GM19438 (cell line): ENCODE results near the gene ABCB8.

Experiments used
- ATAC-seq: cut with Tn5 transposase; IDR thresholded peaks from one replicate; pipeline ENCODE4 v1.9.1; 2021; ENCODE audit warnings: low read depth; ENCODE audit not compliant: unreplicated experiment

ABCB8 gene

DNA sequence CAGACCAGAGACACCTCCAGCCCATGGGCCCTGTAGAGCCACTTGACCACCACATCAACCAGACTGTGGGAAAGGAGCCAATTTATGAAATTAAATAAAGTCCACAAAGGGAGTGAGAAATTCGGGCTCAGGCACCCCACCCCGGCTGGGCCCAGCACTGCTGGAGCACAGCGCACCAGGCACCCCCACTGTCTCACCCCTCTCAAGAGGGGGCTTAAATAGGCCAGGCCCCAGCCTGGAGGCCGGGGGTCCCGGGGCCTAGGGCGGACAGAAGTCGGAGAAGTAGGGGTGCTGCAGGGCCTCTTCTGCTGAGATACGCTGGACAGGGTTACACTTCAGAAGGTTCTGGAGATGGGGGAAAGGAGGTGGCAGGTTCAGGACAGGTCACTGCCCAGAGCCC lies 25.5 kb downstream of the ABCB8 start:
- ATAC-seq, result no peak

DNA sequence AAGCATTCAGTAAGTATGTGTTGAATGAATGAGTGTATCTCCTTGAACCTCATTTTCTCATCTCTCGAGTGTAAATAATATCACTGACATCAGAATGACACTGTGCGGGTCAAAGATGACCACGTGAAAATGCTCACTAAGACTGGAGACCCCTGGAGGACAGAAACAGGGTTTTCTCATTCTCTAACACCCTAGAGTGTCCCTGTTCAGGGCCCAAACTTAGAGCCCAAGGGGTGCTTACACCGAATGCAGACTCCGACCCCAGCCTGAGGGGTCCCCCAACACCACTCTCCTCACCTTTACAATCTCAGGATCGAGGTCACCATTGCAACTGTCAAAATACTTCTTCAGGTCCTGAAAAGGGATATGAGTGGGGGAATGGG lies 28.0 kb downstream of the ABCB8 start:
- no peak for ATAC-seq

DNA sequence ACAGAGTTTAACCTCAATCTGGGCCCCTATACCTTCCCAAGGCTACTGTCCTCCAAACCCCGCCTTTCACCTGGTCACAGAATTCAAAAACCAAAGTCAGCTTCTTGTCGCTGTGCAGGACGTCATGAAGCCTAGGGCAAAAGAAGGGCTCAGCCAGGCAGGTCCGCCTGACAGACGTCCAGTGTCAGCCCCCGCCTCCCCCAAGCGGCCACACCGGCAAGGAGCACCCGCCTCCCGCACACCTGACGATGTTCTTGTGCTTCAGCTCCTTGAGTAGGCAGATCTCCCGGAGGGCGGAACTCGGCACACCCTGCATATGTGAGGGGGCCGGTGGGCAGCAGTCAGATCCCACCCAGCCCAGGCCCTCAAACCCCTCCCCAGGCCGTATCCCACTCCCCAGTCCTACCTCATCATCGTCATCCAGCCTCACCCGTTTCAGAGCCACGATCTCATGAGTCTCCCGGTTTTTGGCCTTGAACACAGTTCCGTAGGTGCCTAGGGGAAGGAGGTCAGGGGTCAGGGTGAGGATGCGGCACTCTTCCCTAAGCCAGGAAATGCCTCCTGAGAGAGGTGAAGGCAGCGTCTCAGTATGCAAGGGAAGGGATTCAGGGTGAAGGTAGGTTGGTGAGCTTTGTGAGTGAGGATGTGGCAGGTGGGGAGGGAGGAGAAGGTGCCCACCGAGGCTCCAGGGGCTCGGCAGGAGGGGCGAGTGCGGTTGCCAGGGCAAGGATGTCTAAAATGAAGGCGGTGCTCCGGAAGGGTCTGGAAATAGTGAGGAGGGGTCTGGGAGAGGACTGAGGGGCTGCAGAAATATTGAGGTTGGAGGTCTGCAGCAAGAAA lies 28.6 kb downstream of the ABCB8 start:
- ATAC-seq, result no peak

DNA sequence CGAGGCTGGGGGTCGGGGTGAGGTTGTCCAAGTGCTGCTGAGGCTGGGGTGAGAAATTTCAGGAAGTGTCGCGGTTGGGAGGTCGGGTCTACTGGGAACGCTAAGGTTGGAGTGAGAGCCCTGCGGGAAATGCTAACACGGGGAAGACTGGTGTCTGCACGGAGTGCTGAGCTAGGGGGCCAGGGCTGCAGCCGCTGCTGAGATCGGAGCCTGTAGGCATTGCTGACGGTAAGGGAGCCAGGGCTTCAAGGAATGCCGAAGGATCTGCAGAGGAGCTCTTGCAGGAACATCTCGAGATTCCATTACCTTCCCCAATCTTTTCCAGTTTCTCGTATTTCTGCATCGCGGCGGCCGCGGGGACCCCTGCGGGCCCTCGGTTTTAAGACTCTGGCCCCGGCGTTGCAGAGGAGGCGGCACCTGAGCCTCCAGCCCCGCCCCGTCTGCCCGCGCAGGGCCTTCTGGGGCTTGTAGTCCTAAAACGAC lies 29.3 kb downstream of the ABCB8 start, which contains the start of gene CDK5:
CDK5 (minus strand) TSS at position 392 of the 483 bp plus-strand sequence; CDS start at position 343, 49 bp downstream.
- ATAC-seq, result peak; percentile 11

DNA sequence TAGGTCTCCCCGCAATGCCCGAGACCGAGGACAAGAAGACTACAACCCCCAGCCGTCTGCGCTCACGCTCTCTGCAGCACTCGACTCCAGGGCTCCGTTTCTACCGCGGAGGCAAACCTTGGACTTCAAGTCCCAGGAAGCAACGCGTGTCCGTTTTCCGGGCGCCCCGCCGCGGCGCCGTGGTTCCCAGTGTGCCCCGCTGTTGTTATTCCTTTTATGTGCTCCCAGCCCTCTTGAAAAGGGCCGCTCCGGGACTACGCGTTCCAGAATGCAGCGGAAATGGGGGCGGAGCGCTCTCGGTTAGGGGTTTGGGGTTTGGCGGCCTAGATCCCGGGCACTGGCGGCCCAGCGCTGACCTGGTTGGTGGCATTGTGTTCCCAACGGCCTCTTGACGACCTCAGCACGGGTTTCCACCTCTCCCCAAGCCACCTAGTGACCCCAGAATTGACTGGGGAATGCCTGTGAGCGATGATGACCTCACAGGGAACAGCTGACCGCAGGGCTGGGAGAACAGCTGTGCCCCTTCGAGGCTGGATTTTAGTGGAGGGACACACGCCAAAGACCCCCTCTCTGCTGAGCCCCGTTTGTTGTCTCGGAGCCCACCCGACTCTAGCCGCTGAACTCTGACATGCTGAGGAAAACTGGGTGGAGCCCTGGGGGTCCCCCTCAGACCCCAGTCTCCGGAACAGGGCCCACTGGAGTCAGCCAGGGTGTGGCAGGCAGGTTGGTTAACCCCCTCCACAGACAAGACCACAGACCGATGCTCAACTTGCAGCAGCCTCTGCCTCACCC lies 29.9 kb downstream of the ABCB8 start:
- ATAC-seq, result peak; percentile 82

DNA sequence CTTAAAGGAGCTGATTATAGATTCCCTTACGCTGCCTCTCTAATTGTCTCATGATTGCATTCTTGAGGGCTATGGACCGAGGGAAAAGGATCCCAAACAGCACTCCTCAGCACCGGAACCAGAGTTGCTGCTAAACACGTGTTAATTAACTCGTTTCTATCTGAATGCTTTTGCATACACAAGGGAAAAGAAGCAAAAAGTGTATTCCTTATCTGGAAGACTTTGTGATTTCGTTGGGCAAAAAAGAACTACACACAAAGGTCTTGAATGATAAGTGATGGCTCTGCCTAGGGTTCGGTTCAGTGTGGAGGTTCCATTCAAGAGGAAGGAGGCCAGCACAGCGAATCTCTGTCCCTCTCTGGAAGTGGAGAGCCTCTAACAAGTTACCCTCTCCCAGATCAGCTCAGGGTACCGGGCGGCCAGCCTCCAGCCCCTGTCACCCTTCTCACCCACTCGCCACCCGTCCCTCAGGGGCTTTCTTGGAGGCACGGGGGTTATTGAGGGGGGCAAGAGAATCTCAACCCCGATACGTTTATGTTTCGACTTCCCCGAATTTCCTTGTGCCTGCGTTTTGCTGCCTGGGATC lies 30.6 kb downstream of the ABCB8 start:
- no peak for ATAC-seq

DNA sequence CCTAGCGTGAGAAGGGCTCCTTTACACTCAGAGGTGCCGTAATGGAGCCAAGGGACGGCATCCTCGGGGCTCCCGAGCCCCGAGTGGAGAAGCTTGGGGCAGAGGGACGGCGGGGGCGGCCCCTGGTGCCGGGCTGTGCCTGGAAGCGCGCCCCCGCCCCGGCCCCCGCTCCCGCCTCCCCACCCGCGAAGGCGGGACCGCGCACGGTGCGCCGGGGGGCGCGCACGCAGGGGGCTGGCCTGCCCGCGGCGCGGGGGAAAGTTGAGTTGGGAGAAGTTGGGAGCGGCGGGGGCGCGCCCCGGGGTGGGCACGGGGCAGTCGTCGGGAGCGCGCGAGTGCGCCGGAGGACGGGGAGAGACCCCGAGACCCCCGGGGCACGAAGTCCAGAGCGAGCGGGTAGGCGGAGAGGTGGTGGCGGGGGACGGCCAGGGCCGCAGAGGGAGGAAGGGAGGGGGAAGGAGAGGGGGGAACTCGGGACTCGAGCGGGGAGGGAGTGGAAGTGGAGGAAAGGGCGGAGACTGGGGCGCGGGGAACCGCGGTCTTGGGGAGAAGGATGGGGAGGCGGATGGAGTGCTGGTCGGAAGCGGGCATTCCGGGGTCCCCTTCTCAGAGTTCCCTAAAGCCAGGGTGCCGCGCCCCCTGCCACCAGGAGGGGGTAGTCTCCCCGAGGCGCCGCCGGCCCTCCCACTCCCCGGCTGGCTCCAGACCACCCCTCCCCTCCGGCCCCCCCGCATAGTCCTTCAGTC lies 31.3 kb downstream of the ABCB8 start, which contains the start of gene SLC4A2:
SLC4A2 (plus strand) TSS at position 223 of the 746 bp plus-strand sequence. CDS start 2,399 bp downstream, outside the sequence.
- peak; percentile 26 for ATAC-seq

DNA sequence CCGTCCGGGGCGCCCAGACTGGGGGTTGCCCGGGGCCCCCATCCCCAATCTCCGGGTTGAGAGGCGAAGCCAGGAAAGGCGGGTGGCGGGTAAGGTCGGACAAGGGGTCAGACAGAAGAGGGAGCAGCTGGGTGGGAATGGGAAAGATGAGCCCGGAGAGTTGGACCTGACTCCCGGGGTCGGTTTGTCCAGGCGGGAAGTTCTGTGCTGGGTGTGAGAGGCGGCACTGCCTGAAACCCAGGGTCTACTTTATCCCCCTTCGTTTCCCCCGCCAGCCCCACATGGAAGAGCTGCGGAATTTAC lies 31.8 kb downstream of the ABCB8 start:
- no peak for ATAC-seq

DNA sequence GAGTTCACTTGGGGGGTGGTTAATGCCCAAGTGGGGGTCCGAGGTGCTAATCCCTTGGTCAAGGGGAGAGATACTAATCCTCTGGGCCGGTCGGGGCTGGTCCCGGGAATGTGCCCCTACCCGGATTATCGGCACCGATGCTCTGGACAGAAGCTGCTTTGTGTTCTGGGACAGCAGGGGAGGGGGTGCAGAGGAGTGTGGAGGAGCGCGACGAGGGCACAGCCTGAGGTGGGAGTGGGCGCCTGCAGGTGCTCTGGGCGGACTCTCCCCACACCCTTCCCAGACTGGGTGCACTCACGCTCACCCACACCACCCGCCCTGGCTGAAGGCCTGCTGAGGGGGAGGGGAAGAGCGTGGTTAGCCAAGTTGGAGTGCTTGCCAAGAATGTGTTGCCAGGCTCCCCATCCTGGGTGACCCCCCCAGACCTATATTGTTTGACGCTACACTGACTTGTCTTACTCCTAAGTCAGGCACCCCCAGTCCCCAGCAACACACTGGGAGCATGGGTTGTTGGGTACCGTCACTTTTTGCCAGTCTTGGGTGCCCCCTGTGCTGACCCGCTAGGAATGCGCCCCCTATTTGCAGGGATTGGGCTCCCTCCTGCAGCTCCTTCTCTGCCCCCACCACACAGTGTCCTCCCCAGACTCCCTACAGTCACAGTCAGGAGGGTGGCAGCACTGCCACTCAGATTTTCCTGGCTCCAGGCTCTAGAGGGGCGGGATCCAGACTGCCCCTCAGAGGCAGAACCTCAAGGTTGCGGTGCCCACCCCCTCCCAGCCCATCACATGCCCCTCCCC lies 32.4 kb downstream of the ABCB8 start:
- ATAC-seq, result no peak

DNA sequence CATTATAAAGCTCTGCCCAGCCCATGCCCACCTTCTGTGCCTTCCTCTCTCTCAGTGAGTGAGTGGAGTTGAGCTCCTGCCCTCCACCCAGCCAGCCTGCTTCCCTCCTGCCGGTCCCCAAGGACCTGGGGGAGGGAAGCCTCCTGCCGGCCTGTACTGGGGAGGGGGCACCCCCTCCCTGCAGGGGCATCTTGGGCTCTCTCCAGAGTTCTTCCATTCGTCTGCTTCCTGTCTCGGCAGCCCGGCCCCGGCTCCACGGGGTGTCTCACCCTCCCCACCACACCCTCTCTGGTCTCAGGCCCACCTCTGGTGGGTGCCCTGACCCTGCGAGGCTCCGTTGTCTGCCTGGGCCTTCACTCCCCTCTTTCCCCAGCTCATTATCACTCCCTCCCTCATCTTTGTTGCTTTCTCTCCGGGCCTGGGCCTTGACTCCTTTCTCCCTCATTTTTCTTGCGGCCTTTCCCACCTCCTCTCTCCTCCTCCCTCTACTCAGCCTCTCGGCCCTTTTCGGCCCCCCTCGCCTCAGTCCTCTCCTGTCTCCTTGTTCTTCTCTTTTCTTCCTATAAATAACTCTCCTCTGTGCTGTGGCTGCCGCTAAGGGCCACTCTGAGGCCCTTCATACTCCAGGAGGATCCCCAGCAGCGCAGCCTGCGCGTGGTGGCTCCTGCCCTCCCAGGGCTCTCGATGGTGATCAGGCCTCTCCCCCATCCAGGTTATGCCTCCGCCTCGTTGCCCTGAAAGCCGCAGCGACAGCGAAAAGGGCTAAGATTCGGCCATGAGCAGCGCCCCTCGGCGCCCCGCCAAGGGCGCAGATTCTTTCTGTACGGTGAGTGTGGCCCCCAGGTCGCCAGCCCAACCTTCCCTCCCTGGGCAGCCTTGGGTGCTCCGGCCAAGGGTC lies 33.2 kb downstream of the ABCB8 start:
- ATAC-seq, result no peak

DNA sequence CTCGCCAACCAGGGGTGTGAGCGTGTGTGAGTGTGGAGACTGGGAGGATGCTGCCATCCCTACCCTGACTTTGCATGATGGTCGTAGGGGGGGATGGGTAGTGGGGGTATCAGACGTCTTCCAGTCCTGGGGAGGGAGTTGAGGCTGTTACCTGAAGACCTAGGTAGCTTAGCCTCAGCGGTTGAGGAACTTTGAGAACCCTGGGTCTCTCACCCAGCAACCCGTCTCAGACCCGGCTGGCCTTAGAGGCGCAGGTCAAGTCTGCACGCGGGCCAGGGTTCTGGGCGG lies 33.8 kb downstream of the ABCB8 start:
- no peak for ATAC-seq

DNA sequence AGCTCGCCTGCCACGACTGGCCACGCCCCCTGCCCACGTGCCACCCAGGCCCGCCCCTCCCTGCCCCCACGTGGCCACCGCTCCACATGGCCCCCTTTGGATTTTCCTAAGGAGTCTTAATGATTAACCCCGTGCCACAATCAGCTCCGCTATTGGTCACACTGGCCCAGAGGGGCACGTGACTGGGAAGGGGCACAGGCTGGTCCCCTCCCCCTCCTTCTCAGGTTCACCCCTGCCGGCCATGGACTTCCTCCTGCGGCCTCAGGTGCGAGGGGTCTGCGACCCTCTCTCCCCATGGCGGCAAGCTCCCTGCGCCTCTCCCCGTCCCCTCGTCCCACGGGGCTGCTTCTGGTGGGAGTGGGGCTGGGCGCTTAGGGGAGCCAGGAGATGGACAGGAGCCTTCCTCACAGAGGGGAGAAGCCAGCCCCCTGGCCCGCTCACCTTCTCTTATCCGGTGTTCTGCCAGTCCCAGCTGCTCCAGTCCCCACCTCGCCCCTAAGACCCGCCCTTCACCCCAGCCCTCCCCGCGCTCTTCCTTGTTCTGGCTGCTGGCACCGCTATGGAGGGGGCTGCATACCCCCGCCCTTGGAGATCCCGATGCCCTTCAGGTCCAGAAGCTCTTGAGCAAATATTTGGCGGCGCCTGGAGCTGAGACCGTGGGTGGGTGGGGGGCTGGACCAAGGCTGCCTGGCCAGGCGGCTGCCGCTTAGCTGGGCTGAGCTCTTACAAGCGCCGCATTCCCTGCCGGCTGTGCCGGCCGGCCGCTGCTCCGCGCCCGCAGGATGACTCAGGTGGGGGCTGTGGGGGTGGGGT lies 34.4 kb downstream of the ABCB8 start:
- no peak for ATAC-seq

DNA sequence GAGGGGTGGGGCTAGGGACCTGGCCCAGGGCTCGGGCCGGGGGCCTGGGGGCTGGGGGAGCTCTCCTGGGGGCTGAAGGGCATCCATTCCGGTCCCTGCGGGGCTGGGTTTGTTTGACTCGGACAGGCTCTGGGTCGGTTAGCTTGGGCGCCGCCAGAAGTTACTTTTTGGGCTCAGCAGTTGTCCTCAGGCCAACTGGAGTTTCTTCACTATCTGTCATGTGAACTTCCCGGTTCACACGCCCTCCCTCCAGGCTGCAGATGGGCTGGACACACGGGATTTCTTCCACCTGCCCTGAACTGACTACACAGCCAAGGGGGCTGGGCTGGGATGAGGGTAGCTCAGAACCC lies 34.9 kb downstream of the ABCB8 start:
- no peak for ATAC-seq

DNA sequence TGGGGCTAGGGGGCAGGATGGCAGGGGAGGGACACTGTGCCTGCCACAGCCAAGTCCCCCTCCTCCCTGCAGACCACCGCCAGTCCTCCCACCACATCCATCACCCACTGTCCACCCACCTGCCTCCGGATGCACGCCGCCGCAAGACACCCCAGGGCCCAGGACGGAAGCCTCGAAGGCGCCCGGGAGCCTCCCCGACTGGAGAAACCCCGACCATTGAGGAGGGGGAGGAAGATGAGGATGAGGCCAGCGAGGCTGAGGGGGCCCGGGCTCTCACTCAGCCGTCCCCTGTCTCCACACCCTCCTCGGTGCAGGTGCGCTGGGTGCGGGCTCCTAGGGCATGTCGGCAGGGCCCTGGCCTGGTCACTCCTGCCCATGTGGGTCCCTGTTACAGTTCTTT lies 36.2 kb downstream of the ABCB8 start:
- ATAC-seq, result no peak

DNA sequence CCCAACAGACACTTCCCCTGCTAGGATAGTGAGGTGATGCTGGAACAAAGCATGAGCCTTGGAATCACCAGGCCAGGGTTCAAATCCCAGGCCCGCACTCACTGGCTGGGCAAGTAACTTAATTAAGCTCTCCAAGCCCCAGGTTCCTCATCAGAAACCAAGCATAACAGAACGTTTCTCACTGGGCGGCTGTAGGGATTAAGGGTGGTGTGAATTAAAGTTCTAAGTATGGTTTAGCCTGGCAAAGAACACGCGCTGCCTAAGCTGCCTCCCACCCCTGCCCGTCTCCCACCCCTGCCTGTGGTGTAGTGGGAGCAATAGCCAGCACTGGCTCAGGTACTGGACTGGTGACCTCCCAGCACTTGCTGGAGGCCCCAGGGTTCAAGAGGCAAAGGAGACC lies 36.7 kb downstream of the ABCB8 start:
- ATAC-seq, result no peak

DNA sequence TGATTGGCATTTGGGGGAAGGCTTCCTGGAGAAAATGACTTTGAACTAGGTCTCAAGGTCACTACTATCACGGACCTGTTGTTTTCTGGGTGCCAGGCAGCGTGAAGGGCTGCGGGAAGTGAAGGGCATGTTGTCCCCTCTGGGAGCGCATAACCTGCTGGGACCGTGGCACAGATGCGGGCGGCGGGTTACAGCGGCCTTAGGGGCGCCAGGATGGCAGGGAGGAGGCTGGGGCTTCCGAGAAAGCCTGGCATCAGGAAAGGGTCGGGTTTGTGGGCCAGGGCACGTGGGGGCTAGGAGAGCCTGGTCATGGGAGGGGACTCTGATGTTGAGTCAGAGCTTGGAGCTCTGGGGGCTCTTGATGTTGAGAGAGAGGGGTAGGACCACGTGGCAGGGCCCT lies 37.3 kb downstream of the ABCB8 start:
- ATAC-seq, result no peak

DNA sequence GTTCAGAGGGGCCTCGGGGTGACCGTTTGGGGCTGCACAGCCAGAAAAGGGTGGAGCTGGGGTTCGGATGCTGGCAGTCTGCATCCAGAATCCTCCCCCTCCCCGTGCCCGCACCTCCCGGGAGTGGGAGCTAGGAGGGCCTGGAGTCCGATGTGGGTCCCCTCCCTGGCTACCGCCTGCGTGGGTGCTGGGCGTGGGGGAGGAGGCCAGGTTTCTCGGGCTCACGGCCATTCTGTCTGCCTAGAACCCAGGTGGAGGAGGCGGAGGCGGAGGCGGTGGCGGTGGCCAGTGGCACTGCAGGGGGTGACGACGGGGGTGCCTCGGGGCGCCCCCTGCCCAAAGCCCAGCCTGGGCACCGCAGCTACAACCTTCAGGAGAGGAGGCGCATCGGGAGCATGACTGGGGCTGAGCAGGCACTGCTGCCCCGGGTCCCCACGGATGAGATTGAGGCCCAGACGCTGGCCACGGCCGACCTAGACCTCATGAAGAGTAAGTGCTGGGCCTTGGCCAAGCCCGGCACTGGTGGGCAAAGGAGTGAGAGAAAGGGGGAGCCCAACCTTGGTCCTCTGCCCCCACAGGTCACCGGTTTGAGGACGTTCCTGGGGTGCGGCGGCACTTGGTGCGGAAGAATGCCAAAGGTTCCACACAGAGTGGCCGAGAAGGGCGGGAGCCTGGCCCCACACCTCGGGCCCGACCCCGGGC lies 38.2 kb downstream of the ABCB8 start:
- ATAC-seq, result no peak
